Activated CD4-positive, CD25-positive, alpha-beta regulatory T cell treated with anti-CD3 and anti-CD28 coated beads, Interleukin-2, amount 50 U/mL, for 24 hours (primary cell): ENCODE results near the gene LSP1.
A peak's percentile ranks its signal among the peaks of the same experiment; 100 is the strongest.
"Not testable (repeated sequence)": the region's sequence is repeated elsewhere in the genome, so short reads cannot be mapped to it uniquely, and the experiment has no call there.

ENCODE experiments used
- ATAC-seq, 2 donors: fragments of 150-1000 bp; cut with Tn5 transposase; one replicate each; pipeline ENCODE4 v1.10.0; 2021; ENCODE audit warnings: mild to moderate bottlenecking in 1 of 2, moderate library complexity in 1 of 2

The LSP1 gene

GRCh38 chr11:1877211-1878136 is 24.6 kb downstream of the LSP1 start:
- no peak for ATAC-seq

GRCh38 chr11:1878137-1879031 is 25.5 kb downstream of the LSP1 start:
- no peak for ATAC-seq

- ATAC-seq: no peak
These were observed 26.6 kb downstream of the LSP1 start for GRCh38 chr11:1879342-1879940.

- ATAC-seq: no peak
These were observed 27.2 kb downstream of the LSP1 start for GRCh38 chr11:1879941-1880720.

GRCh38 chr11:1880746-1881441 is 28.0 kb downstream of the LSP1 start:
- ATAC-seq: no peak

- ATAC-seq: no peak
These were observed 28.8 kb downstream of the LSP1 start for GRCh38 chr11:1881442-1882264.

- peak; percentile 87 to 89 for ATAC-seq
These were observed 29.7 kb downstream of the LSP1 start for GRCh38 chr11:1882265-1883238.

- no peak for ATAC-seq
These were observed 30.7 kb downstream of the LSP1 start for GRCh38 chr11:1883346-1884302.

- no peak for ATAC-seq
These were observed 31.4 kb downstream of the LSP1 start for GRCh38 chr11:1884303-1884700.

GRCh38 chr11:1886551-1886950 is 33.7 kb downstream of the LSP1 start:
- ATAC-seq: not testable (repeated sequence)

GRCh38 chr11:1887451-1888346 is 34.8 kb downstream of the LSP1 start:
- no peak for ATAC-seq

GRCh38 chr11:1888347-1888753 is 35.5 kb downstream of the LSP1 start:
- no peak for ATAC-seq

GRCh38 chr11:1888811-1889210 is 35.9 kb downstream of the LSP1 start:
- ATAC-seq: no peak

- ATAC-seq: peak; percentile 79 to 83
These were observed 36.5 kb downstream of the LSP1 start for GRCh38 chr11:1889224-1889930.

- ATAC-seq: no peak
These were observed 37.3 kb downstream of the LSP1 start for GRCh38 chr11:1889941-1890855.
